Measurements from ENCODE around the gene NFIB. TPM values are rescaled to one million over a fixed set of nuclear protein-coding genes. Genes with fewer than 3 reads are reported as not detected.
A peak's percentile ranks its signal among the peaks of the same experiment; 100 is the strongest.

The NFIB gene
- total RNA-seq, 2 donors from 2014 or later, result 74.4 to 80.1 TPM

DNA sequence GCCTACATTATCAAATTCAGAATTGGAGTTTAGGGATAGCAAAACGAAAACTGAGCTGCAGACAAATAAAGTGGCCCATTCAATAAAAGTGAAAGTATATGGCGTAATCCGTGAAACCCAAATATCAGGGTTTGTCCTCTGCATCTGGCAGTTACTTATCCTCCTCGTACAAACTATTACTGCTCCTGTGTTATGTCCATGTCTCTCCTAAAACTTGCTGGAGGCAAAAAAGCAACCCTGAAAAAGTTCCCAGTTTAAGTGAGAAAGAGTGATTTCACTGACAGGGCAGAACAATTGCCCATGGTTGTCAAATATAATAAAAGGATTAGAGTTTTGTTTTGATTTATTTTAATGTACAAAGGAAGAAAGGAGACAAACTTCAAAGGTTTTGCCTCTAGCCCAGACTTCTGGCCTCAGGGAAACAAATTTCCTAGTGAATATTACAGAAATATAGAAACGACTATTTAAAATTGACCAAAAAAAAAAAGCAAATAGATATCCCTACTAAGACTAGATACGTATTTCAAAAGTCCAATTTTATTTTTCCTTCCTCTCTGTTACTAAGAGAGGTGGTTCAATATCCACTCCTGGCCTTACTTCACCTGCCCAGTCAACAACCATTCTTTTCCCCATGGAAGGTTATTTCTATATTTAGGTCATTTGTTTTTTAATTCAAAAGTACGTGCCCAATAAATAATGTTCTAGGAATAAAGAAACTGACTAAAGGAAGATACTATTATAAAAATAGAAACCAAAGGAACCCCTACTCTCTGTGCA, 50.0 kb downstream of the NFIB start:
- no peak for TF ChIP-seq CTCF (IDR thresholded peaks at IDR 0.05)
- H3K9me3 ChIP-seq, result no peaks in the 10 kb centered on the region
- no peak overlapping the region for H3K4me3 ChIP-seq
- DNase-seq (ENCODE audit: low spot score), result no peak
- H3K27ac ChIP-seq, result peak overlapping the region in 1 of 2 donors; percentile 35
- H3K36me3 ChIP-seq, result no peaks in the 10 kb centered on the region
- no peaks in the 10 kb centered on the region for H3K27me3 ChIP-seq
- peaks cover 0 to 39% of the 10 kb centered on the region in 2 donors for H3K4me1 ChIP-seq

DNA sequence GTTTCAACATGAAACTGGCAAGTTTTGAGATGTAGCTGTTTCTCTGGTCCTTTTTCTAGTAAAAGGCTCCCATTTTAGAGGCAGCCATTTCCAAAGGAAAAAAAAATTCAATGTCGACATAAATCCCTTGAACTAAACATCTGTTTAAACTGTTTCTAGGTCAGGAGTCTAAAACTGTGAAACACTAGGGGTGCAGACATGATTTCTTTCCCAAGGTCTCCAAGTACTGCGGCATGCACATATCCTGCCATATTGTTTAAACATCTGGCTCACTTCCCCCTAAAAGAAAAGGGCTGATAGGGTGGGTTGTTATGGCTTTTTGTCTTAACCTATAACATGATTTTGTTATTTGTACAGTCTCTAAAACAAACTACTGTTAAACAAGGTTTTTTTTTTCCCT, 51.1 kb downstream of the NFIB start:
- Histone ChIP-seq H3K27me3 (no peaks in the 10 kb centered on the region), H3K36me3 (no peaks in the 10 kb centered on the region), H3K9me3 (no peaks in the 10 kb centered on the region), H3K4me3 (no peak overlapping the region), H3K4me1 (peaks cover 0 to 50% of the 10 kb centered on the region in 2 donors), H3K27ac (no peak overlapping the region)
- DNase-seq (ENCODE audit: low spot score), result no peak
- TF ChIP-seq CTCF (IDR thresholded peaks at IDR 0.05), result no peak

- Histone ChIP-seq H3K27me3 (no peaks in the 10 kb centered on the region), H3K4me3 (no peak overlapping the region), H3K36me3 (no peaks in the 10 kb centered on the region), H3K9me3 (no peaks in the 10 kb centered on the region), H3K4me1 (peaks cover 0 to 60% of the 10 kb centered on the region in 2 donors), H3K27ac (peak overlapping the region in 1 of 2 donors; percentile 2)
- TF ChIP-seq CTCF (IDR thresholded peaks at IDR 0.05), result no peak
- DNase-seq (ENCODE audit: low spot score), result no peak
Measured at GRCh38 chr9:14261616-14262015, 52.3 kb downstream of the NFIB start.

DNA sequence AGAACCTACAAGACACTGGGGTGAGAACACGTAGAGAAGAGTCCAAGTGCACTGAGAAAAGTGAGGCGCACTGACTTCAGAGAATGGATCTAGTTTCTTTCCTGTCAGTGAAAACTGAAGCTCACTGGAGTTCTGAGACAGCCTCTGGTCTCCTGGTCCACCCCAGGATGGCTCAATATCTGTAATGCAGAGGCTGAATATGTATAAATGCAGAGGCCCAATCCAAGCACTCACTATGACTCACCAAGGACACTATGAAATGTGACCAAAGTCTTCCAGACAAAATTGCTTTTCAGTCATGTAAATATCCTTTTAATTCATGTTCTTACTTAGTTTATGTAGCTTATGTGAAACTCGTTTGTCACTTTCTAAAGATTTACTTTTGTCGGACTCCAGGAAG, 53.8 kb downstream of the NFIB start:
- no peak for TF ChIP-seq CTCF (IDR thresholded peaks at IDR 0.05)
- Histone ChIP-seq H3K4me3 (no peak overlapping the region), H3K9me3 (no peaks in the 10 kb centered on the region), H3K27ac (no peak overlapping the region), H3K27me3 (no peaks in the 10 kb centered on the region), H3K4me1 (peaks cover 0 to 66% of the 10 kb centered on the region in 2 donors), H3K36me3 (no peaks in the 10 kb centered on the region)
- DNase-seq (ENCODE audit: low spot score), result no peak

GRCh38 chr9:14258660-14259239, 55.2 kb downstream of the NFIB start:
- Histone ChIP-seq H3K27ac (peak overlapping the region; percentile 1 to 32), H3K27me3 (no peaks in the 10 kb centered on the region), H3K4me3 (no peak overlapping the region), H3K36me3 (no peaks in the 10 kb centered on the region), H3K9me3 (no peaks in the 10 kb centered on the region), H3K4me1 (peaks cover 0 to 53% of the 10 kb centered on the region in 2 donors)
- DNase-seq (ENCODE audit: low spot score), result no peak
- no peak for TF ChIP-seq CTCF (IDR thresholded peaks at IDR 0.05)
